Measurements from ENCODE around the gene CWC25.

DNA sequence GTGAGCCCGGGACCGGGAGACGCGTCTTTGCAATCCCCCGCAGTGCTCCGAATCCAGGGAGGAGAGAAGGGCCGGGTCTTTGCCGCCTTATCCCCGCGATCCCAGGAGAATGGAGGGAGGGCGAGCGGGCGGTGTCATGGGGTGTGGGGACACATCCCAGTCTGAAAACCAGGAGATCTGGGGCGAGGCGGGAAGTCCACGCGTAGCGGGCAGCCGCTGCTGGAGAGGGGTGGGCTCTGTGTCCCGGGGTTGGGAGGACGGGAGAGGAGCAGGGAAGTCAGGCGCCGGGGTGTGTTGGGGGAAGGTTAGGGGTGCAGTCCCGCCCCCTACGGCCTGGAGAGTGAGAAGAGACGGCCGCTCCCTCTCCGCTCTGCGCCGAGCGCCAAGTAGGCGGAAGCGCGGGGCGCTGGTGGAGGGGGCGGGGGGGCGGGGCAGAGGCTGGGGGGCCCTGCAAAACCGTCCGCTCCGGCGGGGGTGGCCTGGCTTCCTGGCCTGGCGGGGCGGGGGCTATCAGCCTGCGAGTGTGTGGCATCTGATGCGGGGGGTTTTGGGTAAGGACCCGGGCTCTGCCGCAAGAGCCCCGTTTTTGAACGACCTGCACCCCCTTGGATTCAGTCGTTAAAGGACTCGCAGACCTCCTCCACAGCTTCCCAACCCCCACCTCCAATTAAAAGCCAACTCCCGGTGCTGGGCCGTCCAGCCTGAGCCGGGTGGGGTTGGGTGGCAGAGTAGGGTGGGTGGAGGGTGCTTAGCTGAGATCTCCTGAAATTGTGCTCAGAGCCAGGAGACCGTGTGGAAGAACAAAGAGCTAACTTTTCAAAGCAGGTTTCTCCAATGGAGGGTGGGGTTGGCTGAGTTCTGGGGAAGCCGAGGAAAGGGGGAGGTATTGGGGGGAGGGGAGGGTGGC lies 45.4 kb upstream of the CWC25 start:
- TF ChIP-seq, protein P1, sequence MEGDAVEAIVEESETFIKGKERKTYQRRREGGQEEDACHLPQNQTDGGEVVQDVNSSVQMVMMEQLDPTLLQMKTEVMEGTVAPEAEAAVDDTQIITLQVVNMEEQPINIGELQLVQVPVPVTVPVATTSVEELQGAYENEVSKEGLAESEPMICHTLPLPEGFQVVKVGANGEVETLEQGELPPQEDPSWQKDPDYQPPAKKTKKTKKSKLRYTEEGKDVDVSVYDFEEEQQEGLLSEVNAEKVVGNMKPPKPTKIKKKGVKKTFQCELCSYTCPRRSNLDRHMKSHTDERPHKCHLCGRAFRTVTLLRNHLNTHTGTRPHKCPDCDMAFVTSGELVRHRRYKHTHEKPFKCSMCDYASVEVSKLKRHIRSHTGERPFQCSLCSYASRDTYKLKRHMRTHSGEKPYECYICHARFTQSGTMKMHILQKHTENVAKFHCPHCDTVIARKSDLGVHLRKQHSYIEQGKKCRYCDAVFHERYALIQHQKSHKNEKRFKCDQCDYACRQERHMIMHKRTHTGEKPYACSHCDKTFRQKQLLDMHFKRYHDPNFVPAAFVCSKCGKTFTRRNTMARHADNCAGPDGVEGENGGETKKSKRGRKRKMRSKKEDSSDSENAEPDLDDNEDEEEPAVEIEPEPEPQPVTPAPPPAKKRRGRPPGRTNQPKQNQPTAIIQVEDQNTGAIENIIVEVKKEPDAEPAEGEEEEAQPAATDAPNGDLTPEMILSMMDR (IDR thresholded peaks at IDR 0.05; ENCODE audit: borderline replicate concordance, extremely low read depth, low read length, poor library complexity, severe bottlenecking), result no peak
- no peak for TF ChIP-seq EZH2 (IDR thresholded peaks at IDR 0.05; ENCODE audit: borderline replicate concordance, low read depth, low read length, severe bottlenecking)
